ENCODE results near the gene CROCC2. TPM values are rescaled to one million over a fixed set of nuclear protein-coding genes. Genes with fewer than 3 reads are reported as not detected.
A peak's percentile ranks its signal among the peaks of the same experiment; 100 is the strongest.

The CROCC2 gene
- total and polyA plus RNA-seq, 4 donors, result 1.3 to 17.4 (median 4.4) TPM

GRCh38 chr2:240876035-240876474 is 30.1 kb upstream of the CROCC2 start:
- DNase-seq (no peak), ATAC-seq (ENCODE audit: insufficient read depth, low FRiP score) (no peak)
- Histone ChIP-seq H3K9me3 (ENCODE audit: control insufficient read depth in 4 of 4, insufficient read depth in 3 of 4, low read length in 3 of 4) (no peaks in the 10 kb centered on the region), H3K27ac (ENCODE audit: low read depth in 1 of 2, low read length in 1 of 2) (no peak overlapping the region), H3K4me3 (no peak overlapping the region), H3K4me1 (ENCODE audit: control insufficient read depth in 5 of 5, insufficient read depth in 5 of 5, low read length in 5 of 5) (peaks cover 0 to 20% (median 0%) of the 10 kb centered on the region in 5 donors), H3K9ac (ENCODE audit: insufficient read depth in 1 of 2, low read length in 2 of 2) (no peak overlapping the region), H3K27me3 (ENCODE audit: control insufficient read depth in 3 of 3, insufficient read depth in 3 of 3, low read length in 2 of 3) (no peaks in the 10 kb centered on the region), H3K36me3 (ENCODE audit: control insufficient read depth in 4 of 4, insufficient read depth in 4 of 4, low read length in 4 of 4) (no peaks in the 10 kb centered on the region)
- 73 to 80% methylated on average over 7 of the region's 7 CpGs for WGBS, 2 donors
- TF ChIP-seq CTCF (IDR thresholded peaks at IDR 0.05; ENCODE audit: control extremely low read depth, extremely low read depth), result no peak

- 83 to 85% methylated on average over 18 of the region's 18 CpGs for WGBS, 2 donors
- TF ChIP-seq CTCF (IDR thresholded peaks at IDR 0.05; ENCODE audit: control extremely low read depth, extremely low read depth), result no peak
- Histone ChIP-seq H3K4me1 (ENCODE audit: control insufficient read depth in 5 of 5, insufficient read depth in 5 of 5, low read length in 5 of 5) (peaks cover 0 to 20% (median 0%) of the 10 kb centered on the region in 5 donors), H3K27me3 (ENCODE audit: control insufficient read depth in 3 of 3, insufficient read depth in 3 of 3, low read length in 2 of 3) (no peaks in the 10 kb centered on the region), H3K36me3 (ENCODE audit: control insufficient read depth in 4 of 4, insufficient read depth in 4 of 4, low read length in 4 of 4) (no peaks in the 10 kb centered on the region), H3K9me3 (ENCODE audit: control insufficient read depth in 4 of 4, insufficient read depth in 3 of 4, low read length in 3 of 4) (no peaks in the 10 kb centered on the region), H3K27ac (ENCODE audit: low read depth in 1 of 2, low read length in 1 of 2) (no peak overlapping the region), H3K9ac (ENCODE audit: insufficient read depth in 1 of 2, low read length in 2 of 2) (no peak overlapping the region), H3K4me3 (no peak overlapping the region)
- DNase-seq (peak in 2 of 3 donors; percentile 33 to 56), ATAC-seq (ENCODE audit: insufficient read depth, low FRiP score) (no peak)
These were observed 29.5 kb upstream of the CROCC2 start for GRCh38 chr2:240876475-240877251.

- no peak overlapping the region for H3K9ac ChIP-seq (ENCODE audit: insufficient read depth in 1 of 2, low read length in 2 of 2)
- ATAC-seq (ENCODE audit: insufficient read depth, low FRiP score), result no peak
- peaks cover 0 to 20% (median 0%) of the 10 kb centered on the region in 5 donors for H3K4me1 ChIP-seq (ENCODE audit: control insufficient read depth in 5 of 5, insufficient read depth in 5 of 5, low read length in 5 of 5)
- no peak for TF ChIP-seq CTCF (IDR thresholded peaks at IDR 0.05; ENCODE audit: control extremely low read depth, extremely low read depth)
- no peak overlapping the region for H3K4me3 ChIP-seq
- H3K27ac ChIP-seq (ENCODE audit: low read depth in 1 of 2, low read length in 1 of 2), result no peak overlapping the region
- H3K27me3 ChIP-seq (ENCODE audit: control insufficient read depth in 3 of 3, insufficient read depth in 3 of 3, low read length in 2 of 3), result peaks cover 0 to 2% (median 0%) of the 10 kb centered on the region in 3 donors
- no peaks in the 10 kb centered on the region for H3K9me3 ChIP-seq (ENCODE audit: control insufficient read depth in 4 of 4, insufficient read depth in 3 of 4, low read length in 3 of 4)
- 92 to 94% methylated on average over 38 to 40 of the region's 40 CpGs for whole genome bisulfite sequencing, 2 donors
- no peak for DNase-seq
- H3K36me3 ChIP-seq (ENCODE audit: control insufficient read depth in 4 of 4, insufficient read depth in 4 of 4, low read length in 4 of 4), result no peaks in the 10 kb centered on the region
These were observed 28.4 kb upstream of the CROCC2 start for GRCh38 chr2:240877460-240878340.

Data from lung (tissue), 12 donors.